Ovary (tissue), 9 donors: ENCODE measurements around the gene WNT16. TPM values are rescaled to one million over a fixed set of nuclear protein-coding genes. Genes with fewer than 3 reads are reported as not detected.

Source experiments
- DNase-seq, 5 donors: peaks; one replicate each; pipeline ENCODE4 v3.0.0-alpha.2; 2019 to 2020
- H3K27ac ChIP-seq, 2 donors: fragments of 200-600 bp; one replicate each; pipeline versions ENCODE4 v1.5.1 to v1.8.0; 2019 to 2022
- H3K27me3 ChIP-seq: fragments of 200-600 bp; one replicate; pipeline ENCODE4 v1.8.0; 2022
- H3K36me3 ChIP-seq: fragments of 200-600 bp; sonication (generic); one replicate; pipeline ENCODE4 v1.5.1; 2019
- H3K4me1 ChIP-seq: one replicate; pipeline ENCODE4 v1.8.1; 2013; ENCODE audit warnings: mild to moderate bottlenecking, moderate library complexity; ENCODE audit not compliant: insufficient read depth
- H3K4me3 ChIP-seq: fragments of 200-600 bp; sonication (generic); one replicate; pipeline ENCODE4 v1.5.1; 2017
- H3K9me3 ChIP-seq, 2 donors: fragments of 200-600 bp in 1 of 2; sonication (generic) in 1 of 2; one replicate each; pipeline versions ENCODE4 v1.5.1 to v1.8.1; 2013 to 2019; ENCODE audit warnings: mild to moderate bottlenecking in 1 of 2, moderate library complexity in 1 of 2
- EP300 ChIP-seq: sonication (generic); formaldehyde crosslinking; IDR thresholded peaks from one replicate; pipeline ENCODE4 v1.6.1; 2017; ENCODE audit warnings: antibody characterized with exemption
- POLR2A ChIP-seq: fragments of 450-650 bp; IDR thresholded peaks from one replicate; pipeline ENCODE4 v1.6.1; 2017; ENCODE audit warnings: antibody characterized with exemption, mild to moderate bottlenecking, moderate library complexity
- WGBS, 3 donors: extraction: QIAGEN DNeasy Blood & Tissue Kit in 1 of 3; methylation state at CpG; one replicate each; pipeline versions ENCODE4 v1.1.5 to v1.1.7; 2013 to 2017; 5-methylcytosine and 5-hydroxymethylcytosine counted together
- intact Hi-C, 4 donors: fragments of 100-400 bp; cut with DNase I; formaldehyde crosslinking; loops; one replicate each; pipeline versions ENCODE4 v1.11.0 to v1.15.1; 2022 to 2023
- polyA plus RNA-seq, 2 donors: library from polyadenylated mRNA; stranded (reverse); fragments of 200-250 nt in 1 of 2; fragments of 350-450 nt in 1 of 2; fragmentation: Illumina TruSeq in 1 of 2; extraction: RNeasy Lipid Tissue Mini Kit (QIAGEN cat#74804) in 1 of 2; gene quantifications; one replicate each; pipeline ENCODE4 v1.2.3, GENCODE V29; 2013 to 2014
- total RNA-seq, 7 donors: library from RNA; depleted of rRNA in 2 of 7; stranded (reverse); fragments of >200 nt in 2 of 7; fragmentation: NEBNext Ultra II Directional in 3 of 7; extraction: Animal tissue kit (Norgen Biotek cat#: 25700) in 3 of 7; gene quantifications; one replicate each; pipeline versions ENCODE4 v1.1.0 to v1.2.4, GENCODE V29; 2016 to 2023
- TF ChIP-seq, protein P1 (sequence below), 3 donors: fragments of 450-650 bp in 2 of 3; fragments of 200-600 bp in 1 of 3; IDR thresholded peaks; one replicate each; pipeline versions ENCODE4 v1.5.1 to v1.8.0; 2016 to 2022; ENCODE audit warnings: antibody characterized with exemption in 3 of 3, mild to moderate bottlenecking in 1 of 3
- donor health status: DM: no; HTN: no; CAD: no; lungs with moderate emphysema.
- donor health status: DM: no; HTN: no; CAD: no.
- donor health status: Bipolar disorder and iron deficiency.
- donor health status: DM: yes; HTN: yes; CAD: no.
- donor health status: DM: no; HTN: no; CAD: no.
- donor health status: DM: yes; HTN: yes; CAD: no.

The WNT16 gene
- total and polyA plus RNA-seq, 9 donors: 0.02 to 1.5 (median 0.12) TPM; not detected in 4

DNA sequence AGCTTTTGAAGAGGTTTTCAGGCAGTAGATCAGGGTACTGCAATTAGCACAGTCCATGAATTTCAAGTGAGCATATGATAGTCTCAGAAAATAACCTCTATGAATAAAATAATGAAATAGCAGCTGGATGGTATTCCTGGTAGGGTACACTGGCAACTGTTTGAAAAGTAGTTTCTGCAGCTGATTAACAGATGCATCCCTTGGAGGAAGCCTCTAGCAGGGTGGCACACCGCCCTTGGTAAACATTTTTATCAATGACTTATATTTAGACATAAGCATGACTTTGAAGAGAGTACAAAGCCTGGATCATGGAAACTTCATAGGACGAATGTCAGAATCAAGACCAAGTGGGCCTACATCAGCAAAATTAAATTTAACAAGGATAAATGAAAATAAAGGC, 26.8 kb downstream of the WNT16 start:
- DNase-seq: no peak
- Histone ChIP-seq H3K27ac (no peak overlapping the region), H3K4me1 (no peaks in the 10 kb centered on the region), H3K9me3 (no peaks in the 10 kb centered on the region), H3K4me3 (no peak overlapping the region), H3K36me3 (no peaks in the 10 kb centered on the region), H3K27me3 (no peaks in the 10 kb centered on the region)
- intact Hi-C loops: no loop called here
- 92 to 97% (median 96%) methylated on average over 2 of the region's 2 CpGs for WGBS, 3 donors
- TF ChIP-seq, protein P1, sequence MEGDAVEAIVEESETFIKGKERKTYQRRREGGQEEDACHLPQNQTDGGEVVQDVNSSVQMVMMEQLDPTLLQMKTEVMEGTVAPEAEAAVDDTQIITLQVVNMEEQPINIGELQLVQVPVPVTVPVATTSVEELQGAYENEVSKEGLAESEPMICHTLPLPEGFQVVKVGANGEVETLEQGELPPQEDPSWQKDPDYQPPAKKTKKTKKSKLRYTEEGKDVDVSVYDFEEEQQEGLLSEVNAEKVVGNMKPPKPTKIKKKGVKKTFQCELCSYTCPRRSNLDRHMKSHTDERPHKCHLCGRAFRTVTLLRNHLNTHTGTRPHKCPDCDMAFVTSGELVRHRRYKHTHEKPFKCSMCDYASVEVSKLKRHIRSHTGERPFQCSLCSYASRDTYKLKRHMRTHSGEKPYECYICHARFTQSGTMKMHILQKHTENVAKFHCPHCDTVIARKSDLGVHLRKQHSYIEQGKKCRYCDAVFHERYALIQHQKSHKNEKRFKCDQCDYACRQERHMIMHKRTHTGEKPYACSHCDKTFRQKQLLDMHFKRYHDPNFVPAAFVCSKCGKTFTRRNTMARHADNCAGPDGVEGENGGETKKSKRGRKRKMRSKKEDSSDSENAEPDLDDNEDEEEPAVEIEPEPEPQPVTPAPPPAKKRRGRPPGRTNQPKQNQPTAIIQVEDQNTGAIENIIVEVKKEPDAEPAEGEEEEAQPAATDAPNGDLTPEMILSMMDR (IDR thresholded peaks at IDR 0.05): no peak
- TF ChIP-seq POLR2A (no peak), EP300 (no peak)

DNA sequence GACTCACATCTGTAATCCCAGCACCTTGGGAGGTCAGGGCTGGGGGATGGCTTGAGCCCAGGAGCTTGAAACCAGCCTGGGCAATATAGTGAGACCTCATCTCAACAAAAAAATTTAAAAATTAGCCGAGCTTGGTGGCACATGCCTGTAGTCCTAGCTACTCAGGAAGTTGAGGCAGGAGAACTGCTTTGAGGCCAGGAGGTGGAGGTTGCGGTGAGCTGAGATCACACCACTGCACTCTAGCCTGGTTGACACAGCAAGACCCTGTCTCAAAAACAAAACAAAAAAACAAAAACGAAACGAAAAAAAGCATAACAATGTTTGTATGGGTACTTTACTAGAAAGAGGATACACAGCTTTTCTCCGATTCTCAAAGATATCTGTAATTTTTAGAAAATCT, 31.8 kb downstream of the WNT16 start:
- Histone ChIP-seq H3K27me3 (no peaks in the 10 kb centered on the region), H3K9me3 (no peaks in the 10 kb centered on the region), H3K4me3 (no peak overlapping the region), H3K4me1 (no peaks in the 10 kb centered on the region), H3K27ac (no peak overlapping the region), H3K36me3 (no peaks in the 10 kb centered on the region)
- TF ChIP-seq EP300: no peak
- no peak for TF ChIP-seq POLR2A
- TF ChIP-seq, protein P1 (IDR thresholded peaks at IDR 0.05): no peak
- intact Hi-C loops: no loop called here
- no peak for DNase-seq
- 86 to 88% (median 88%) methylated on average over 5 of the region's 5 CpGs for WGBS, 3 donors

DNA sequence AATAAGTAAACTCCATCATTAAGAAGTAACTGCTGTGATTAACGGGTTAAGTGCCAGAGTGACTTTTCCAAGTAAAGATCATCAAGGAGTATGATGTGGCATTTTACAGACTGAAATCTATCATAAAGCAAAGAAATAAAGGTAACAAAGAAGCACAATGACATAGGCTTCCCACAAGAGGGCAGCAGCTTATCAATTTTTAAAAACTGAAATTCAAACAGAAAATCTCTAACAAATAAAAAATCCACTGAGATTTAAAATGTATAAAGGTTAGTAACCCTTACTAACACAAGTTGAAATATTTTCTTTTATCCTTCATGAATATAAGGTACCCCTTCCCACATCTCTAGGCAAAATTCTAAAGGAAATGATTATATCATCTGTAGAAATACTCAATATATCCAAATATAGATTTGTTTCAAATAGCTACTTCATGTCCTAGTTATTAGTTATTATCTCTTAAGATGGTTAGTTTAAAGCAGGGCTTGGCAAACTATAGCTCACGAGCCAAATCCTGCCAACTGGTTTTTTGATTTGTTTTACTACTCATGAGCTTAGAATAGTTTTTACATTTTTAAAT, 38.1 kb downstream of the WNT16 start:
- WGBS, 3 donors: 25 to 45% (median 39%) methylated on average over 2 of the region's 2 CpGs

DNA sequence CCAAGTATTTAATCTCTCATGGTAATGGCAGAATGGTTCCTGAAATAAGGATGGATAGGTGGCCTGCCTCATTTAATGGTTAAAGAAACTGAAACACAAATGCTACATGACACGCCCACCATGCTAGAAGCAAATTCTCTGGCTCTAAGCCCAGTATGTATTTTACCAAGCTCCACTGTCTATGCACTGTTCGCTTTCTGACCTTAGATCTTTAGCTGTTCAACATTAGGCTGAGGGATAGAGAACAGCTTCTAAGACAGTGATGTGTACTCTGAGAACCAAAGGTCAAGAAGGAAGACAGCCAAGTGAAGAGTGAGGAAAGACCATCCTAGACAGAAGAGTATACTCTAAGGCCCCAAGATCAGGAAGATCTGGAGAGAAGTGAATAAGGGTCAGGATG, 40.7 kb downstream of the WNT16 start:
- TF ChIP-seq, protein P1 (IDR thresholded peaks at IDR 0.05): no peak
- TF ChIP-seq EP300 (no peak), POLR2A (no peak)
- Histone ChIP-seq H3K27me3 (no peaks in the 10 kb centered on the region), H3K27ac (no peak overlapping the region), H3K36me3 (no peaks in the 10 kb centered on the region), H3K9me3 (no peaks in the 10 kb centered on the region), H3K4me3 (no peak overlapping the region), H3K4me1 (no peaks in the 10 kb centered on the region)
- DNase-seq: no peak
- 21 to 27% (median 24%) methylated on average over 2 of the region's 2 CpGs for WGBS, 3 donors
- intact Hi-C loops: loop anchor here in 3 of 4 donors (5.0 kb wide), 2 partner anchors 178 to 628 kb away; no protein-coding TSS in a partner anchor

More for the DNA sequence above, 38.1 kb downstream of the WNT16 start:
- Histone ChIP-seq H3K4me3 (no peak overlapping the region), H3K27me3 (no peaks in the 10 kb centered on the region), H3K4me1 (no peaks in the 10 kb centered on the region), H3K27ac (no peak overlapping the region), H3K36me3 (no peaks in the 10 kb centered on the region), H3K9me3 (no peaks in the 10 kb centered on the region)
- intact Hi-C loops: loop anchor here (2.0 to 5.0 kb wide), 3 partner anchors 180 to 630 kb away; no protein-coding TSS in a partner anchor
- peak in 1 of 5 donors; percentile 23 for DNase-seq
- TF ChIP-seq, protein P1 (IDR thresholded peaks at IDR 0.05): peak; percentile 39 to 81 (median 59)
- no peak for TF ChIP-seq POLR2A
